DMS153 (cell line): Measurements from ENCODE around the gene SEC22C.

Experiments used
- DNase-seq: peaks from one replicate; lab custom pipeline; 2025; lab: John Stamatoyannopoulos, UW

SEC22C gene

GRCh38 chr3:42498034-42498433, 83.7 kb downstream of the SEC22C start:
- no peak for DNase-seq
